Glomerular endothelial cell (primary cell): Measurements from ENCODE around the gene TAGAP. TPM values are rescaled to one million over a fixed set of nuclear protein-coding genes. Genes with fewer than 3 reads are reported as not detected.

Experiments
- DNase-seq: peaks from one replicate; pipeline ENCODE4 v3.0.0-alpha.2; 2011; ENCODE audit warnings: low read depth, low spot score; ENCODE audit errors: extremely low read depth
- total RNA-seq: library from RNA; depleted of rRNA; stranded (reverse); fragments of >200 nt; gene quantifications from 2 replicates; pipeline ENCODE4 v1.2.3, GENCODE V29; 2015

Gene TAGAP
- total RNA-seq, 1 donor from 2014 or later = not detected

- DNase-seq = peak; percentile 9
These were observed 29.4 kb upstream of the TAGAP start for GRCh38 chr6:159074120-159074684.

- DNase-seq = no peak
These were observed 27.3 kb upstream of the TAGAP start for GRCh38 chr6:159071843-159072769.

GRCh38 chr6:159068904-159069578 lies 24.2 kb upstream of the TAGAP start:
- no peak for DNase-seq

GRCh38 chr6:159067334-159067733 lies 22.5 kb upstream of the TAGAP start:
- no peak for DNase-seq

- DNase-seq = no peak
These were observed 21.7 kb upstream of the TAGAP start for GRCh38 chr6:159066483-159066882.

GRCh38 chr6:159065759-159066329 lies 21.1 kb upstream of the TAGAP start:
- no peak for DNase-seq

GRCh38 chr6:159065091-159065490 lies 20.3 kb upstream of the TAGAP start:
- no peak for DNase-seq

GRCh38 chr6:159064477-159064876 lies 19.7 kb upstream of the TAGAP start:
- DNase-seq = no peak

- DNase-seq = no peak
These were observed 18.8 kb upstream of the TAGAP start for GRCh38 chr6:159063549-159063948.

GRCh38 chr6:159062976-159063375 lies 18.2 kb upstream of the TAGAP start:
- DNase-seq = no peak

GRCh38 chr6:159062564-159062945 lies 17.8 kb upstream of the TAGAP start:
- DNase-seq = no peak

GRCh38 chr6:159061805-159062563 lies 17.2 kb upstream of the TAGAP start:
- no peak for DNase-seq

GRCh38 chr6:159061146-159061545 lies 16.4 kb upstream of the TAGAP start:
- no peak for DNase-seq

GRCh38 chr6:159059885-159060506 lies 15.2 kb upstream of the TAGAP start:
- no peak for DNase-seq

GRCh38 chr6:159059141-159059540 lies 14.3 kb upstream of the TAGAP start:
- no peak for DNase-seq

- DNase-seq = no peak
These were observed 12.1 kb upstream of the TAGAP start for GRCh38 chr6:159056899-159057298.

- DNase-seq = no peak
These were observed 11.6 kb upstream of the TAGAP start for GRCh38 chr6:159056432-159056831.

- DNase-seq = no peak
These were observed 11.2 kb upstream of the TAGAP start for GRCh38 chr6:159056003-159056402.

GRCh38 chr6:159053781-159054398 lies 9.1 kb upstream of the TAGAP start:
- DNase-seq = no peak

GRCh38 chr6:159052720-159053119 lies 7.9 kb upstream of the TAGAP start:
- DNase-seq = no peak
